SK-MEL-5 (cell line): ENCODE results near the gene THYN1. TPM values are rescaled to one million over a fixed set of nuclear protein-coding genes. Genes with fewer than 3 reads are reported as not detected.
"Not testable (repeated sequence)": the region's sequence is repeated elsewhere in the genome, so short reads cannot be mapped to it uniquely, and the experiment has no call there.

ENCODE experiments used
- DNase-seq: peaks from one replicate; pipeline ENCODE4 v3.0.0-alpha.2; 2016; ENCODE audit warnings: low read depth, low spot score
- in situ Hi-C: cut with HindIII; loops from 2 replicates; pipeline ENCODE4 v1.10.0; 2016; ENCODE audit warnings: low sequenced_read_pairs, high pct_unique_total_duplicates, low pct_unique_long_range_greater_than_20kb
- polyA plus RNA-seq, 2 experiments: library from polyadenylated mRNA; depleted of rRNA; stranded (reverse); fragments of >200 nt; gene quantifications; 2 replicates each; pipeline ENCODE4 v1.2.3, GENCODE V29; 2015
- total RNA-seq: library from RNA; depleted of rRNA; stranded (reverse); fragments of >200 nt; shearing (Covaris generic); gene quantifications from 2 replicates; pipeline ENCODE4 v1.2.3, GENCODE V29; 2014; rRNA removed

Gene THYN1
- total RNA-seq = 19.7 and 25.3 TPM in 2 replicates
- polyA plus RNA-seq (2015; cell fraction: cytosol; rRNA removed) = 13.2 and 16.6 TPM in 2 replicates
- polyA plus RNA-seq (2015; cell fraction: nucleus; rRNA removed) = 45.8 and 51.5 TPM in 2 replicates

- in situ Hi-C loops = no loop called here
- DNase-seq = peak; percentile 95
Measured at GRCh38 chr11:134253188-134253993, at the start of gene THYN1, which contains the start of gene ACAD8. Gene THYN1 (minus strand): TSS chr11:134253352. CDS start chr11:134252882, 470 bp downstream. Gene ACAD8 (plus strand): TSS chr11:134253568. CDS start chr11:134253601, 33 bp downstream.

GRCh38 chr11:134294664-134295063, 41.5 kb upstream of the THYN1 start:
- DNase-seq = no peak
- in situ Hi-C loops = no loop called here

- no peak for DNase-seq
- in situ Hi-C loops = no loop called here
Measured at GRCh38 chr11:134293119-134294113, 40.3 kb upstream of the THYN1 start.

DNA sequence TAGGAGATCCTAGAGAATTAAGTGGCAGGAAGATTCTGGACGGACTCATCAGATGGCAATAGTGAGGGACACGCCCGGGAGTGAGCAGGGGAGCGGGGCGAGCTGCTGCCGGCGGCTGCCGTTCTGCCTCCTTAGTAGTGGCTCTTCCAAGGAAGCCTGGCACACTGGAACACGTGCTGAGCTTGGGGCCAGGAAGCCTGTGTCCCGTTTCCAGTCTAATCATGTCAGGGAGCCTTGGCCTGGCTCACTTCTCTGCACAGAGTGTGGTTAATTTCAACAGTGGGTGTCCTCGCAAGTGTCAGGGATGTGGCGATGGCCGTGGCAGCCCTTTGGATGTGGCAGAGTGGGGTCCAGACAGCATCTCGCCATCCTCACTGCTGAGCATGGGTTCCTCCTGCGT, 39.5 kb upstream of the THYN1 start:
- in situ Hi-C loops = no loop called here
- DNase-seq = no peak

DNA sequence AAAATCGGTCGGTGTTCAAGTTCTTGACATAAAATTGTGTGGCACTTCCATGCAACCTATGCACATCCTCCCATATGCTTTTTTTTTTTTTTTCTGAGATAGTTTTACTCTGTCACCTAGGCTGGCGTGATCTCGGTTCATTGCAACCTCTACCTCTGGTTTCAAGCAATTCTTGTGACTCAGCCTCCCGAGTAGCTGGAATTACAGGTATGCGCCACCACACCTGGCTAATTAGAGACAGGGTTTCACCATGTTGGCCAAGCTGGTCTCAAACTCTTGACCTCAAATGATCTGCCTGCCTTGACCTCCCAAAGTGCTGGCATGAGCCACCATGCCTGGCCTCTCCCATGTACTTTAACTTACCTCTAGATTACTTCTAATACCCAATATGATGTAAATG, 38.0 kb upstream of the THYN1 start:
- in situ Hi-C loops = no loop called here
- DNase-seq = no peak

GRCh38 chr11:134290646-134291045, 37.5 kb upstream of the THYN1 start:
- in situ Hi-C loops = no loop called here
- DNase-seq = no peak

GRCh38 chr11:134289789-134290188, 36.6 kb upstream of the THYN1 start:
- in situ Hi-C loops = no loop called here

GRCh38 chr11:134289167-134289566, 36.0 kb upstream of the THYN1 start:
- in situ Hi-C loops = no loop called here
- DNase-seq = no peak

More at GRCh38 chr11:134289789-134290188, 36.6 kb upstream of the THYN1 start:
- no peak for DNase-seq

DNA sequence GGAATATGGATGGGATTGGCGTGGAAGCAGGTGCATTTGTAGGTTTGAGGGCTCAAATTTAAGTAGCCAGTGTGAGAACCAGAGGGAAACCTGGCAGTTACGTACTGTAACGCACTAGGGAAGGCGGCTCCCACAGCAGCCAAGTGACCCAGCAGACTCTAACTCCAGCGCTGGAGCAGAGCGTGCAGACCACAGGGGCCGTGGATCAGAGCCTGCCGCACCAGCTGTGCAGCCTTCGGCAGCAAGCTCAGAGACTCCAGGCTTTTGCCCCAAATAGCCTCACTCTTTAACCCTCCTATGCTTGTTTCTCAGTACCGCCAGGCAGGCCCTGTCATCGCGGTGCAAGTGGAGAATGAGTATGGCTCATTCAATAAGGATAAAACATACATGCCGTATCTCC, 35.3 kb upstream of the THYN1 start:
- DNase-seq = no peak
- in situ Hi-C loops = no loop called here

- no peak for DNase-seq
- in situ Hi-C loops = no loop called here
Measured at GRCh38 chr11:134287561-134287960, 34.4 kb upstream of the THYN1 start.

GRCh38 chr11:134284349-134284748, 31.2 kb upstream of the THYN1 start:
- DNase-seq, in situ Hi-C loops: not testable (repeated sequence)

- no peak for DNase-seq
- in situ Hi-C loops = no loop called here
Measured at GRCh38 chr11:134283461-134284230, 30.5 kb upstream of the THYN1 start.

DNA sequence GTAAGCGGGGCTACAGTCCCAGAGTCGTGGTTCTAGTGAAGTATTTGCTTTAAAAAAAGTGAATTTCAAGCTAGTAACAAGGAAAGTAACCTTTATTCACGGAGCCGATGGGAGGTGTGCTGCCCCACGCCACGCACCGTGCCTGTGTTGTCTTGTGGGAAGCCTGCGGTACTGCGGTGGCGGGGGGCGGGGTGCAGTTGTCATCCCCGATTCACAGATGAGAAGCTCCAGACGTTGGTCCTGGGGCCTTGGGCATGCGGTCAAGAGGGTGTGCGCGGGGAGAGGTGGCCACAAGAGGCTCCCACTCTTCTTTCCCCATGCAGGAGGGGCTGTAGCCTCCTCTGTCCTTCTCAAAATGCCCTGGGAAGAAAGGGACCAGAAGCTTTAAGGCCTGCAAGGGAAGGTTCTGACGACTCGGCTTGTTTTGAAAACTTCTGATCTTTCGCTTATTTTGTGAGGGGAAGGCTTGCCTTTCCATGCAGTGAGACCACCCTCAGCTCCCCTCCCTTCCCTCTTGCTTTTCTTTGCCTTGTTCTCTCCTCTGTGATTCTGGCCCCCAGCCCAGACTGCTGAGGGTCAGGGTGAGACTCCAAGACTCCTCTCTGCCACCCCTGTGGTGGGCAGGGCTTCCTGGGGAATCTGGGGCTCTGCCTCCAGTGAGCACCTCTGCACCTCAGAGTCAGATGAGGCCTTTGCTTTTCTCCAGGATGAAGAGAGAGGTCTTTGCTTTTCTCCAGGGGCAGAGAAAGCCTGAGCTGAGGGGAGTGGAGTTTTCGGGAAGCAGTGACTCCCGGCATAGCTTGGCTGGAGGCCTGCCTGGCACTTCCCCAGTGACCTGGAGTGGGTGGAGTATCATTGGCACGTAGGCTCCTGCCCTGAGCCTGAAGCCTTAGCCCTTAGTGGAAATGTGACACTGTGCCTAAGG, 29.2 kb upstream of the THYN1 start:
- no peak for DNase-seq
- in situ Hi-C loops = no loop called here

- in situ Hi-C loops, DNase-seq: not testable (repeated sequence)
Measured at GRCh38 chr11:134281635-134282034, 28.5 kb upstream of the THYN1 start.

GRCh38 chr11:134278356-134278755, 25.2 kb upstream of the THYN1 start:
- in situ Hi-C loops = no loop called here

DNA sequence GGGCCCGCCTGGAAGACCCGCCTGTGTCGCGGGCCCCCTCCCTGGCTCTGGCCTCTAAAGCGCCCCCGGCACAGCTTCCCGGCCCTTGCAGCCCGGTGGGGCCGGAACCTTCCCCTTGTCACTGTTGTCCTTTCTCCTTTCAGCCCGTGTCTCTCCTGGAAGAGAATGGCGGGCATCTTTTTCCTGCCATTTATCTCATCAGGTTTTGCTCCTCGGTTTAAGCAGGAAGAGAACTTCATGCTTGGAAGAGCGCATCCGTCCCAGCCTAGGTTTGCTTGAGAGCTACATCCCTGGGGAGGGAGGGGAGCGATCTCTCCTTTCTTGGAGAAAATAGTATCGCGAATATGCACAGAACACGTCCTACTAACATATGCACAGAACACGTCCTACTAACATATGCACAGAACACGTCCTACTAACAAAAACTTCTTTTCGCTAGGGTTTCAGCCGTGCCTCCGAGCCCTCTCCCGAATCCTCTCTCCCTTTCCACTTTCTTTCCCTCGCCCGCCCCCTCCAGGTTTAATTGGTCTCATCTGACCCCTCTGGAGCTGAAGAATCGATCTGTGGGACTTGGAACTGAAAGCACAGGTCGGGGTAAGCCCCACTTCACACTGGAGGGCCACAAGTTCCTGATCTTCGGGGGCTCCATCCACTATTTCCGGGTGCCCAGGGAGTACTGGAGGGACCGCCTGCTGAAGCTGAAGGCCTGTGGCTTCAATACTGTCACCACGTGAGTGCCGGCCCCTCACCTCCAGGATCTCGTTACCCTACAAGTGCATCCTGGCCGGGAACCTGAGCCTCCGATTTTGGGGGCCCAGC, 24.2 kb upstream of the THYN1 start:
- no peak for DNase-seq
- in situ Hi-C loops = no loop called here

More at GRCh38 chr11:134278356-134278755, 25.2 kb upstream of the THYN1 start:
- no peak for DNase-seq
